Skeletal muscle satellite cell (primary cell): ENCODE results near the gene AFAP1.

Source experiments
- H3K27me3 ChIP-seq: 2 replicates; pipeline ENCODE4 v1.7.0; 2013; ENCODE audit warnings: low read length; ENCODE audit not compliant: control insufficient read depth, insufficient read depth
- H3K36me3 ChIP-seq: 2 replicates; pipeline ENCODE4 v1.7.0; 2013; ENCODE audit warnings: mild to moderate bottlenecking, control low read depth, low read length; ENCODE audit not compliant: insufficient read depth
- H3K4me1 ChIP-seq: 2 replicates; pipeline ENCODE4 v1.7.0; 2013; ENCODE audit warnings: low read length; ENCODE audit not compliant: control insufficient read depth, insufficient read depth
- H3K4me2 ChIP-seq: 2 replicates; pipeline ENCODE4 v1.7.0; 2013; ENCODE audit warnings: mild to moderate bottlenecking, low read length
- H3K4me3 ChIP-seq: 2 replicates; pipeline ENCODE4 v1.7.0; 2013; ENCODE audit warnings: low read length
- H3K9ac ChIP-seq: 2 replicates; pipeline ENCODE4 v1.7.0; 2013; ENCODE audit warnings: mild to moderate bottlenecking, low read depth, low read length, moderate library complexity
- H3K9me3 ChIP-seq: replicated peaks from 2 replicates; pipeline ENCODE4 v1.7.0; 2013; ENCODE audit warnings: mild to moderate bottlenecking, control low read depth, low read length

AFAP1 gene

DNA sequence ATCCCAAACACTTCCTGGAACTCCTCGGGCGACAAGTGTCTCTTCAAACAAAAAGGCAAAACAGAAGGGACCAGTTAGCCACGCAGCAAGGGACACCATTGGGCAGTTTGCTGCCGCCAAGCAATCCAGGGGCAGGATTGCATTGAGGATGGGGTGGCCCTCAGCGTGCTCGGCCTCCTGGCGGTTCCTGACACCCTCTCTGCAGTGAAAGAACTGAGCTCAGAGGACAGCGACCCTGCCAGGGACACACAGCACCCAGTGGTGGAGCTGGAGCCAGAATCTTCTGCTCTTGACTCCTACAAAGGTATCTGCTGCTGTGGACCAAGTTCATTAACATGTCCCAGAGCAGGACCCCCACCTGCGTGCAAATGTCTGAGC lies 27.4 kb upstream of the AFAP1 start:
- Histone ChIP-seq H3K4me1 (peaks cover 10% of the 10 kb centered on the region), H3K4me3 (no peak overlapping the region), H3K36me3 (no peaks in the 10 kb centered on the region), H3K4me2 (no peak overlapping the region), H3K9ac (no peak overlapping the region), H3K9me3 (no peaks in the 10 kb centered on the region), H3K27me3 (peaks cover 10% of the 10 kb centered on the region)

DNA sequence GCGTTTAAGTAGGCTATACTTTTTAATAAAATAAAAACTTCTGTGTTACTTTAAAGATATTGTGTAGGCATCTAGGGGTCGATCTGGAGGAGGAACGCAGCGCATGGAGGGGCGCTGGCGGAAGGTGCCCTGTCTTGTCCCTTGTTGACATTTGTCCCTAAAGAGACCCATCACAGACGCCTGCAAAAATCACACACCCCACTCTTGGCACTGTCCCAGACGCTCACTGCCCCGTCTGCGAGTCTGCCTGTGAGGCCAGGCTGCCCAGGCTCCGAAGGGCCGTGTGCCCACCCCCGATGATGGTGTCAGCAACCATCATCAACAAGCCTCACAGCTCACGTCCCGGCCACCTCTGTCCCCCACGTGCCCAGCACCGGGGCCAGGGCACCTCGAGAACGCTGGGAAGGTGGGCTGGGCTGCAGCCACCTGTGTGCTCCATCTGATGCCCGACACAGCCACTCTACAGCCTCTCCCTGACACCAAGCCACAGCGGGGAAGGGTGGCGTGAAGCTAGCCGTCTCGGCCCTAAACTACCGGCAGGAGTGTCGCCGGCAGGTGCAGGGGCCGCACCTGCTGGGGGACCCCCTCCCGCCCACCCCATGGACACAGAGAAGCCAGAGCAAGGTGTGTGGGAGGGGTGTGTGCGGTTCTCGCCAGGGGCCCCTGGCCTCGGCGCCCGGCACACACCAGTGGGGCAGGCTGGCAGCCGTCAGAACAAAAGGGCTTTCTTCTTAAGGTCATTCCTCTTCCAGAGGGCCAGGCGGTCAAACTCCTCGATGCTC lies 26.8 kb upstream of the AFAP1 start:
- no peak overlapping the region for H3K4me2 ChIP-seq
- H3K27me3 ChIP-seq, result peaks cover 10% of the 10 kb centered on the region

DNA sequence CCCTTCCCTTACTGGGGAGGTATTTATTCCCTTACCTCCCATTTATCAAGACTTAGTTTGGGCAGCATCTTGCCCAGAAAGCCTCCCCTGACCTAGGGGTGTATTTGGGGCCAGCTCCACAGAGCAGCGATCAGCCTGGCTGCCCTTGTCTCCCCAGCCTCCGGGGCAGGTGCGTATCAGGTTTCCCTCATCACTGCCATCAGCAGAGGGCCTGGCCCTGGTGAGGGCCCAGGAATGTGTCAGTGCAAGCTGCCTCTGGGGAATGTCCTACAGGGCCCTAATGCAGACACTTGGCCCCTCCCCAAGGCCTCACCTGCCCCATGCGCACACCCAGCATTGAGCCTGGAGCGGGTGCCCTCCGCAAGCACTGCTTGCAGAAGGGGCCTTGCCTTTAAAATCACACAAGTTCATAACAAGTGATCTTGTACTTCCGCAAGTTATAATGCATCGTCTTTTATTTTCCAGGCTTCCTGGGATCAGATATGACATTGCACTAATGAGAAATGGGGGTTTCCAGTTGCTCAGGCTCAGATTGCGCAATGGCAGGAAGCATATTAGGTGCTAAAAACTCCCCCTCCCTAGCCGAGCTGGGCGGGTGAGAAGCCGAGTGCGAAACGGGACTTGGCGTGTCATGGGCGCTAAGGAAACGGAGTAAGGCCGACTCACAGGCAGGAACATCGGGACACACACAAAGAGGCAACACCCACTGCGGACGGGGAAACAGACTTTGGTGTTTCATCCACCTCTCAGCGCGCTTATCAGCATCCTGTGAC lies 25.4 kb upstream of the AFAP1 start:
- Histone ChIP-seq H3K4me3 (no peak overlapping the region), H3K9me3 (no peaks in the 10 kb centered on the region), H3K36me3 (no peaks in the 10 kb centered on the region), H3K4me1 (peaks cover 18% of the 10 kb centered on the region), H3K27me3 (peaks cover 10% of the 10 kb centered on the region), H3K4me2 (no peak overlapping the region), H3K9ac (no peak overlapping the region)

More for the DNA sequence above, 26.8 kb upstream of the AFAP1 start:
- no peak overlapping the region for H3K9ac ChIP-seq
- H3K9me3 ChIP-seq, result no peaks in the 10 kb centered on the region
- no peaks in the 10 kb centered on the region for H3K36me3 ChIP-seq
- no peak overlapping the region for H3K4me3 ChIP-seq
- H3K4me1 ChIP-seq, result peaks cover 10% of the 10 kb centered on the region

DNA sequence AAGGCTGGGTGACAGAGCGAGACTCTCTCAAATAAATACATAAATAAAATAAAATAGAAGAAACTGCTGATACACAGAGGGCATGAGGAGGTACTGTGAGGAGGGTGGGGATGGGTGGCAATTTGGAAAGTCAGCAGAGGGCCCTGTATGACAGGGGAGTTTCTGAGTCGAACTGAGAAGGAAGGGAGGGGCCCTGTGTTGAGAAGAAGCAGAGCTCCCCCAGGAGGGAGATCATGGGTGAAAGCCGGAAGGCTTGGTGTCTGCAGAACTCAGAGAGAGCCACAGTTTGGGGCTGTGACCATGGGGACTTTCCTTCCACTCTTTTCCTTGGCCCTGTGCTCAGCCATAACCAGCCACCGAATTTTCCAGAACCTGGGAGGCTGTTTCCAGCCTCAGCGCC lies 24.8 kb upstream of the AFAP1 start:
- H3K36me3 ChIP-seq, result no peaks in the 10 kb centered on the region
- H3K4me3 ChIP-seq, result no peak overlapping the region
- H3K4me1 ChIP-seq, result peaks cover 12% of the 10 kb centered on the region
- H3K27me3 ChIP-seq, result peaks cover 10% of the 10 kb centered on the region
- no peaks in the 10 kb centered on the region for H3K9me3 ChIP-seq
- H3K9ac ChIP-seq, result no peak overlapping the region
- H3K4me2 ChIP-seq, result no peak overlapping the region

DNA sequence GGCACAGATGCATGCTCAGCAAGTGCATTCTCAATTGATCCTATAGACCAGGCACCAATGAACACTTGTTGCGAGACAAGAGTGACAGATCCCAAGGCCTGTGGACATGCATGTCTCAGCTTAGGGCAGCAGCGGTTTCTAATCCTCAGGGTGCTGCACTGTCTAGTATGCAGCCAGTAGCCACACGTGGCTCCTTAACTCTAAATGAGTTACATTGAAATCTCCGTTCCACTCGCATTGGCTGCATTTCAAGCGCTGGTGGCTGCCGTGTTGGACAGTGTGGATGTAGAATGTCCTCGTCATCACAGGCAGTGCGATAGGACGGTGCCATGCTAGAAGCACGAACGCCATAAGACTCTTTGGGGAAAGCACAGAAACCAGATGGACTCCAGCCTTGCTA lies 24.0 kb upstream of the AFAP1 start:
- Histone ChIP-seq H3K4me2 (no peak overlapping the region), H3K9ac (no peak overlapping the region), H3K4me3 (no peak overlapping the region), H3K4me1 (peaks cover 9% of the 10 kb centered on the region), H3K27me3 (peaks cover 10% of the 10 kb centered on the region), H3K9me3 (no peaks in the 10 kb centered on the region), H3K36me3 (no peaks in the 10 kb centered on the region)

DNA sequence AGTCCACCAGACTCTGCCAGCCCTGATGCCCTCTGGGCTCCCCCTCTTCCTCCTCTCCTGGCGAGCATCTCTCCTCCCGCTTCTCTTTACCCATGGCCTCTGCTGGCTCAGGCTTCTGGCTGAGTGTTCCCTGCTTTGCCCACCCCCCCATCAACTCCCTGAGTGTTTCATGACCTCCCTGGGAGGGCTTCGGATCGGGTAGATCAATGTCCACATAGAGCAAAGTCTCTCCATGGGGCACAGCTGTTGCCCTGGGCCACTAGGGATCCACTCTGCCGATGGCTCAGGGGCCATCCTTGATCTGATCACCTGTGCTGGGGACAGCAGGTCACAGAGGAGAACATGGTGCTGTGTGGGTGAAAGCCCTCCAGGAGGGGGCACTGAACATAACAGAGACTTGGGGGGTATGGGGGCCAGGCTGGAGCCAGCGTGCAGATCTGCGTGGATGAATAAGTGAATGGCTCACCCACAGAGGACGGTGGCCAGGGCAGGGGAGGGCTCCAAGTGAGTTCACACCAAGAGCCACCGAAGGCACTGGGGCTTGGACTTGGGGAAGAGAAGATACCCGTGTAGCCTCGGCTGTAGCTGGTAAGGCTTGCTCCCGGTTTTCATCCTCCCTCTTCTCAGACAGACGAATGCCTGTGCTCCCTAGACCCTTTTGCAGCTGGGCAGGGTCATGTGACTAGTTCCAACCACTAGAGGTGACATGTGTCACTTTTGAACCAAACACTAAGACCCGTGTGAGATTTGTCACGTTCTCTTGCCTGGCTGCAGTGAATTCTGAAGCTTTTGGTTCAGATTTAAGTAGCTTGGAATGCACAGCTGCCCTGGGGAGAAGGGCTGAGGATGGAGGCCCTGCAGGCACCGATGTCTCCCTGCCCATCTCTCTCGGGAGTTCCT lies 23.2 kb upstream of the AFAP1 start:
- Histone ChIP-seq H3K4me3 (no peak overlapping the region), H3K4me1 (peaks cover 9% of the 10 kb centered on the region), H3K36me3 (no peaks in the 10 kb centered on the region), H3K9me3 (no peaks in the 10 kb centered on the region), H3K9ac (no peak overlapping the region), H3K27me3 (peaks cover 10% of the 10 kb centered on the region), H3K4me2 (no peak overlapping the region)

DNA sequence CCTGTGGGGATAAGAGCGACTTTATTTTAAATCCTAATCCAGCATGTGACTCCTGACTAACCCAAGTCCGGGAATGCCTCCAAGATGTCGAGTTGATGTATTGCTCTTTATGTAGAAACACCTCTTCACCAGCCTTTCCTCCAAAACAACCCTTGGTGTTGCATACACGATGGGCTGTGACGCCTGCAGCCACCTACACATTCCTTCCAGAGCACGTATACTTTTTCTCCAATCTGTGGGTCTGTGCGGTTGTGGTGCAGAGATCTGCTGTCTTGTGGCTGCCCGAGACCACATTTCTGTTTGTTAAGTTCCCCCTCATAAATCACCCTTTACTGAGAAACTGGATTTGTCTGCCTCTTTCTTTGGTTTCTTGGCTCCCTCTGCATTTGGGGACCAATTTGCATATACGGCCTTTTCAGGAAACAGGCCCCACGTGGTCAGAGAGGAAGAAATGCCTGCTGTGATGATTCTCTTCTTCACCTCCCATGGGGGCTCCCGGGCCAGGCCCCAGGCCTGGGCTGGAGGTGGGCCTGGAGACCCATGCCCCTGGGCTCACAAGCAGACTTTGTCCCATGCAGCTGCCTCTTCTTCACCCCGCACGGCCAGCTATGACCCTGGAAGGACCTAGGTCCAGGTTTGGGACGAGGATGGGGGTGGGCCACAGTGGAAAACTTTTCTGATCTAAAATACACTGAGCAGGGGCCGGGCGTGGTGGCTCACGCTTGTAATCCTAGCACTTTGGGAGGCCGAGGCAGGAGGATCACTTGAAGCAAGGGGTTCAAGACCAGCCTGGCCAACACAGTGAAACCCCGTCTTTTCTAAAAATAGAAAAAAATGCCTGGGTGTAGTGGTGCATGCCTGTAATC lies 21.4 kb upstream of the AFAP1 start:
- H3K27me3 ChIP-seq, result peaks cover 10% of the 10 kb centered on the region
- peaks cover 17% of the 10 kb centered on the region for H3K4me1 ChIP-seq
- H3K9ac ChIP-seq, result no peak overlapping the region
- H3K9me3 ChIP-seq, result no peaks in the 10 kb centered on the region
- H3K36me3 ChIP-seq, result no peaks in the 10 kb centered on the region
- H3K4me2 ChIP-seq, result no peak overlapping the region
- H3K4me3 ChIP-seq, result no peak overlapping the region

DNA sequence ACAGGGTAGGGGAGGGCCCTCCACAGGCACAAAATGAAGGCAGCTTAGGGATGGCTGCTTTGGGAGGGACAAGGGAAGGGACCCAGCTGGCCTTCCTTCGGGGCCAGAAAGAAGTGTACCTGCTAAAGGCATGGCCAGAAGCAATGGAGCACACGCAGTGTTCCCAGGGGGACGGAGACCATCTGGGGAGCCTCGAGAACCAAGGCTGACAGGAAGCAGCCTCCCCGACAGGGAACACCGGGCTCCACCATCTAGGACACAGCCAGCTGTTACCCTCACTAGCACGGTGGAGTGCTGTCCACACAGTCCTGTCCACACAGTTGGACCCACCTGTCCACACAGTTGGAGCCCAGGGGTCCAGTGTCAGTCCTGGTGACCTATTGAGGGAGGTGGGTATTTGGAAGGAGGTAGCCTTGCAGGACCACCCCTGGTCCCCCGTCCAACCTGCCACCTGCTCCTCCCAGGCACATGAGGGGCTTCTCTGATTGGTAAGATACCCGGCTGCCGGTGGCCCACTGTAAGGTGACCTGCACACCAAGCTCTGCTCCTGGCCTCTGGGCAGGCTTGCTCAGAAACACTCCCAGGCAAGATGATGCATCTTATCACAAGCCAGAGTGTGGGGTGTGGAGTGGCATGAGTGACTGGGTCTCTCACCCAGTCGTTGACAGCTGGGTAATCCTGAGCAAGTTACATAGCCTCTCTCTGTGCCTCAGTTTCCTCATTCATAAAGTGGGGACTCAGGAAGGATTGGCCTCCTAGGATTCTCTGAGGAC lies 20.5 kb upstream of the AFAP1 start:
- Histone ChIP-seq H3K27me3 (peaks cover 10% of the 10 kb centered on the region), H3K9ac (no peak overlapping the region), H3K9me3 (no peaks in the 10 kb centered on the region), H3K4me1 (peaks cover 17% of the 10 kb centered on the region), H3K4me3 (no peak overlapping the region), H3K4me2 (no peak overlapping the region), H3K36me3 (no peaks in the 10 kb centered on the region)

DNA sequence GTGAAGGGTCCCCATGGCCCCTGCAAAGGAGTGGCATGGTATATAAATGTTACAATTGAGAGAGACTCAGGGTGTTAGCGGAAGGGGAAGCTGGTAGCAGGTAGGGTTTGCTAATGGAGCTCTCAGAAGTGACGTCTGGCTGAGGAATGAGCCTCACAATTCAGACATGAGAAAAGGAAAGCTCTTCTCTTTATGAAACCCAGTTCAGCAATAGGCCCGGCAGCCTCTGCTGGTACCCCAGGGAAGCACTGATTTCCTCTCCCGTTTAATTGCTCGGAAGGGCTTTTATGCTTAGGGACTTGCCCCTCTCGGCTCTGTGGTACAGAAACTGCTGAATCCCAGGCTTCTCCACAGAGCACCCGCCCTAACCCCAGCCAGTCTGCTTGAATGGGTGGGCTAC lies 19.4 kb upstream of the AFAP1 start:
- H3K4me1 ChIP-seq, result peaks cover 17% of the 10 kb centered on the region
- H3K9me3 ChIP-seq, result no peaks in the 10 kb centered on the region
- H3K4me2 ChIP-seq, result no peak overlapping the region
- peaks cover 10% of the 10 kb centered on the region for H3K27me3 ChIP-seq
- no peaks in the 10 kb centered on the region for H3K36me3 ChIP-seq
- H3K4me3 ChIP-seq, result no peak overlapping the region
- H3K9ac ChIP-seq, result no peak overlapping the region

DNA sequence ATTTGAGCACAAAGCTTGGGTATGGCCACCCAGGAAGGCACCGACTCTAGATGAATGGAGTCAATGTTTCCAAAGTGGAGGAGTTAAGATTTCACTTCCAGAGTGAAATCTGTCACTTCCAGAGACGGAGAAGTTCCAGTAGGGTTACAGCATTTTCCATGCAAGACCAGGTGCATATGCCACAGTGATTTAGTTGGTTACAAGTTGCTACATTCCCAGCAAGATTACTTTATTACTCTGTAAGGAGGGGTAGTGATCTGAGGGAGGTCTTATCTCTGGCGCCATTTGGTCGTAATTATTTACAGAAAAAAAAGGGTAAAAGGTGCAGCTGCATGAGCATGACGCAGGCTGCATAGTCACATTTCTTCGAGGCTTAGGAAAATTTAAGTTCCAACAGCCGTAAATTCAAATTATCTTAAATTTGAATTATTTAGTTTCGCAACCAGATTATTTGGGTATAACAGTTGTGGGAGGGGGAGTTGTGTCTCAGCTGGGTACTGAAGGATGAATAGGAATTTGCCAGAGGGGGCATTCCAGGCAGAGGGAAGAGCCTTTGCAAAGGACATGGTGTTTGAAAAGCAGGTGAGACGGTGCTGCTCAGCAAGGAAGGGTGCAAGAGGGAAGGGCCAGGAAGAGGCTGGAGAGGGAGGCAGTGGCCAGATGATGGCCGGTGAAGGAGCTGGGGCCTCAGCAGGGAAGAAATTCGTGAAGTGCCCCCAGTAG lies 17.4 kb upstream of the AFAP1 start:
- H3K9me3 ChIP-seq, result no peaks in the 10 kb centered on the region
- peaks cover 17% of the 10 kb centered on the region for H3K4me1 ChIP-seq
- no peak overlapping the region for H3K9ac ChIP-seq

More for the DNA sequence above, 17.4 kb upstream of the AFAP1 start:
- no peaks in the 10 kb centered on the region for H3K36me3 ChIP-seq
- H3K27me3 ChIP-seq, result no peaks in the 10 kb centered on the region
- H3K4me3 ChIP-seq, result no peak overlapping the region
- H3K4me2 ChIP-seq, result no peak overlapping the region
